Loucy (cell line): Measurements from ENCODE around the gene PGRMC2.

ENCODE experiments used
- H2AFZ ChIP-seq: fragments of 200-600 bp; sonication (generic); 2 replicates; pipeline ENCODE4 v1.6.0; 2016; ENCODE audit warnings: antibody characterized with exemption, mild to moderate bottlenecking, low read length, moderate library complexity
- H3F3A ChIP-seq: fragments of 200-600 bp; 2 replicates; pipeline ENCODE4 v1.6.0; 2016; ENCODE audit warnings: antibody characterized with exemption, low read depth, mild to moderate bottlenecking
- H3K27me3 ChIP-seq: fragments of 200-600 bp; sonication (generic); 2 replicates; pipeline ENCODE4 v1.6.1; 2014; ENCODE audit warnings: low read length, mild to moderate bottlenecking; ENCODE audit not compliant: insufficient read depth, poor library complexity, severe bottlenecking
- H3K36me3 ChIP-seq: fragments of 200-600 bp; sonication (generic); 2 replicates; pipeline ENCODE4 v1.6.1; 2016; ENCODE audit warnings: low read length; ENCODE audit not compliant: insufficient read depth
- H3K4me1 ChIP-seq: fragments of 200-600 bp; sonication (generic); 2 replicates; pipeline ENCODE4 v1.5.1; 2014; ENCODE audit warnings: low read length, mild to moderate bottlenecking; ENCODE audit not compliant: insufficient read depth, poor library complexity, severe bottlenecking
- H3K4me2 ChIP-seq: fragments of 200-600 bp; sonication (generic); 2 replicates; pipeline ENCODE4 v1.6.0; 2014; ENCODE audit warnings: antibody characterized with exemption, low read length, low read depth, mild to moderate bottlenecking; ENCODE audit not compliant: poor library complexity, severe bottlenecking
- H3K4me3 ChIP-seq: fragments of 200-600 bp; sonication (generic); 2 replicates; pipeline ENCODE4 v1.5.1; 2014; ENCODE audit warnings: low read length, mild to moderate bottlenecking, mixed read lengths; ENCODE audit not compliant: poor library complexity, severe bottlenecking
- H3K79me2 ChIP-seq: fragments of 200-600 bp; sonication (generic); 2 replicates; pipeline ENCODE4 v1.6.1; 2014; ENCODE audit warnings: low read length; ENCODE audit not compliant: insufficient read depth
- H3K9ac ChIP-seq: fragments of 200-600 bp; sonication (generic); 2 replicates; pipeline ENCODE4 v1.6.0; 2014; ENCODE audit warnings: mild to moderate bottlenecking, low read depth, low read length, moderate library complexity; ENCODE audit not compliant: poor library complexity, severe bottlenecking
- H3K9me2 ChIP-seq: fragments of 200-600 bp; sonication (generic); replicated peaks from 2 replicates; pipeline ENCODE4 v1.6.1; 2016; ENCODE audit warnings: low read depth, low read length, mixed read lengths
- H3K9me3 ChIP-seq: fragments of 200-600 bp; sonication (generic); 2 replicates; pipeline ENCODE4 v1.6.1; 2014; ENCODE audit warnings: mild to moderate bottlenecking, antibody characterized with exemption, low read length, low read depth; ENCODE audit not compliant: insufficient read depth
- H4K20me1 ChIP-seq: fragments of 200-600 bp; sonication (generic); 2 replicates; pipeline ENCODE4 v1.6.0; 2014; ENCODE audit warnings: antibody characterized with exemption, low read length, mild to moderate bottlenecking; ENCODE audit not compliant: insufficient read depth, poor library complexity, severe bottlenecking
- CTCF ChIP-seq: fragments of 200-600 bp; sonication (generic); conservative IDR thresholded peaks from 2 replicates; pipeline ENCODE4 v1.5.1; 2014; ENCODE audit warnings: mild to moderate bottlenecking, antibody characterized with exemption, low read length
- EZH2phosphoT487 ChIP-seq: fragments of 200-600 bp; IDR thresholded peaks from 2 replicates; pipeline ENCODE4 v1.6.1; 2018; ENCODE audit warnings: antibody characterized with exemption, mild to moderate bottlenecking, moderate library complexity, borderline replicate concordance

PGRMC2 gene

GRCh38 chr4:128295255-128295654, 7.6 kb upstream of the PGRMC2 start:
- Histone ChIP-seq H3K36me3 (no peaks in the 10 kb centered on the region), H3K4me2 (no peak overlapping the region), H3K79me2 (no peaks in the 10 kb centered on the region), H4K20me1 (no peaks in the 10 kb centered on the region), H3K9me3 (no peaks in the 10 kb centered on the region), H3K4me3 (no peak overlapping the region), H3F3A (no peaks in the 10 kb centered on the region), H3K27me3 (no peaks in the 10 kb centered on the region), H3K9me2 (no peaks in the 10 kb centered on the region), H2AFZ (no peak overlapping the region), H3K4me1 (peaks cover 9% of the 10 kb centered on the region), H3K9ac (no peak overlapping the region)
- TF ChIP-seq CTCF (no peak), EZH2phosphoT487 (no peak)

- no peaks in the 10 kb centered on the region for H3K9me2 ChIP-seq
- peaks cover 14% of the 10 kb centered on the region for H3K4me1 ChIP-seq
- H3K9ac ChIP-seq: no peak overlapping the region
These were observed 6.9 kb upstream of the PGRMC2 start for GRCh38 chr4:128294464-128294863.

GRCh38 chr4:128292349-128292748, 4.7 kb upstream of the PGRMC2 start:
- H3K9me2 ChIP-seq: no peaks in the 10 kb centered on the region
- no peak for TF ChIP-seq CTCF
- TF ChIP-seq EZH2phosphoT487: no peak
- no peak overlapping the region for H3K9ac ChIP-seq
- peaks cover 13% of the 10 kb centered on the region for H3K79me2 ChIP-seq
- H3K27me3 ChIP-seq: no peaks in the 10 kb centered on the region
- no peaks in the 10 kb centered on the region for H4K20me1 ChIP-seq
- H3K4me1 ChIP-seq: peaks cover 22% of the 10 kb centered on the region
- H3K4me3 ChIP-seq: no peak overlapping the region
- no peak overlapping the region for H3K4me2 ChIP-seq
- no peak overlapping the region for H2AFZ ChIP-seq
- H3K9me3 ChIP-seq: no peaks in the 10 kb centered on the region
- H3K36me3 ChIP-seq: no peaks in the 10 kb centered on the region
- 0 out of 2 replicates have a peak, but pooled peaks cover 2% of the 10 kb centered on the region for H3F3A ChIP-seq

More at GRCh38 chr4:128294464-128294863, 6.9 kb upstream of the PGRMC2 start:
- no peak overlapping the region for H3K4me3 ChIP-seq
- H2AFZ ChIP-seq: no peak overlapping the region
- H3K79me2 ChIP-seq: peaks cover 2% of the 10 kb centered on the region; the same call in 1 of the 2 replicates
- H3F3A ChIP-seq: no peaks in the 10 kb centered on the region
- H4K20me1 ChIP-seq: no peaks in the 10 kb centered on the region
- H3K9me3 ChIP-seq: no peaks in the 10 kb centered on the region
- H3K27me3 ChIP-seq: no peaks in the 10 kb centered on the region
- H3K36me3 ChIP-seq: no peaks in the 10 kb centered on the region
- no peak overlapping the region for H3K4me2 ChIP-seq
- no peak for TF ChIP-seq CTCF
- TF ChIP-seq EZH2phosphoT487: no peak
